Keratinocyte (primary cell): ENCODE measurements around the gene SDK1. TPM values are rescaled to one million over a fixed set of nuclear protein-coding genes. Genes with fewer than 3 reads are reported as not detected.

Experiments used
- DNase-seq: peaks from one replicate; pipeline ENCODE4 v3.0.0-alpha.2; 2011; ENCODE audit warnings: low read depth, missing footprints, low spot score
- FAIRE-seq: peaks from 2 replicates; lab custom pipeline; 2011; peaks lifted over from hg19 to GRCh38; lab: Jason Lieb, UNC
- H2AFZ ChIP-seq: 2 replicates; pipeline ENCODE4 v1.6.0; 2012; ENCODE audit warnings: low read length, control low read depth, inconsistent platforms; ENCODE audit not compliant: control insufficient read depth
- H3K27ac ChIP-seq: 2 replicates; pipeline ENCODE4 v1.5.1; 2011; ENCODE audit warnings: low read length; ENCODE audit not compliant: control insufficient read depth, insufficient read depth
- H3K27me3 ChIP-seq: 3 replicates; pipeline ENCODE4 v1.6.0; 2011; ENCODE audit warnings: low read length; ENCODE audit not compliant: control insufficient read depth, insufficient read depth; ENCODE audit errors: extremely low read depth
- H3K36me3 ChIP-seq, 2 experiments: 2 replicates in 1 of 2; 3 replicates in 1 of 2; pipeline ENCODE4 v1.5.1; 2011; ENCODE audit warnings: low read length in 2 of 2, mild to moderate bottlenecking in 1 of 2; ENCODE audit not compliant: control insufficient read depth in 2 of 2, insufficient read depth in 2 of 2; ENCODE audit errors: extremely low read depth in 1 of 2
- H3K4me1 ChIP-seq: 3 replicates; pipeline ENCODE4 v1.5.1; 2011; ENCODE audit warnings: low read length; ENCODE audit not compliant: control insufficient read depth, insufficient read depth; ENCODE audit errors: extremely low read depth
- H3K4me2 ChIP-seq: 3 replicates; pipeline ENCODE4 v1.6.0; 2011; ENCODE audit warnings: low read depth, low read length; ENCODE audit not compliant: control insufficient read depth, insufficient read depth; ENCODE audit errors: extremely low read depth
- H3K4me3 ChIP-seq, 3 experiments: fragments of 200-600 bp in 1 of 3; sonication (generic) in 1 of 3; 2 replicates in 2 of 3; 3 replicates in 1 of 3; pipeline ENCODE4 v1.5.1; 2011 to 2016; ENCODE audit warnings: low read length in 3 of 3, mild to moderate bottlenecking in 3 of 3, control low read depth in 2 of 3, inconsistent platforms in 1 of 3, low read depth in 1 of 3, mixed read lengths in 1 of 3, mixed run types in 1 of 3, moderate library complexity in 1 of 3; ENCODE audit not compliant: control insufficient read depth in 2 of 3, insufficient read depth in 2 of 3; ENCODE audit errors: extremely low read depth in 1 of 3
- H3K79me2 ChIP-seq: 2 replicates; pipeline ENCODE4 v1.6.0; 2012; ENCODE audit warnings: low read length; ENCODE audit not compliant: control insufficient read depth, insufficient read depth
- H3K9ac ChIP-seq: 3 replicates; pipeline ENCODE4 v1.6.0; 2011; ENCODE audit warnings: low read length; ENCODE audit not compliant: control insufficient read depth, insufficient read depth; ENCODE audit errors: extremely low read depth
- H3K9me1 ChIP-seq: 3 replicates; pipeline ENCODE4 v1.6.0; 2011; ENCODE audit warnings: low read length; ENCODE audit not compliant: control insufficient read depth, insufficient read depth; ENCODE audit errors: extremely low read depth
- H3K9me3 ChIP-seq: 2 replicates; pipeline ENCODE4 v1.5.1; 2012; ENCODE audit warnings: low read depth, low read length; ENCODE audit not compliant: control insufficient read depth
- H4K20me1 ChIP-seq: 3 replicates; pipeline ENCODE4 v1.6.0; 2011; ENCODE audit warnings: low read length; ENCODE audit not compliant: control insufficient read depth, insufficient read depth; ENCODE audit errors: extremely low read depth
- CTCF ChIP-seq, 3 experiments: IDR thresholded peaks in 1 of 3; conservative IDR thresholded peaks in 1 of 3; optimal IDR thresholded peaks in 1 of 3; 2 replicates in 2 of 3; 3 replicates in 1 of 3; pipeline versions ENCODE3 to v1.5.1; 2011; ENCODE audit warnings: low read length in 3 of 3, mild to moderate bottlenecking in 3 of 3, moderate library complexity in 2 of 3, control low read depth in 1 of 3, inconsistent platforms in 1 of 3; ENCODE audit not compliant: insufficient read depth in 2 of 3; ENCODE audit errors: extremely low read depth in 1 of 3
- EZH2 ChIP-seq: IDR thresholded peaks from one replicate; pipeline ENCODE4 v1.6.1; 2012; ENCODE audit warnings: inconsistent platforms, mild to moderate bottlenecking, low read length, moderate library complexity
- dilution Hi-C: fragments of 300-500 bp; cut with MboI; formaldehyde crosslinking; loops from one replicate; pipeline ENCODE4 v1.7.0; 2020; ENCODE audit warnings: low sequenced_read_pairs; ENCODE audit not compliant: extremely low pct_ligation_motif_present
- polyA plus RNA-seq, 5 experiments: library from polyadenylated mRNA; depleted of rRNA in 3 of 5; stranded (reverse) in 3 of 5; stranded (forward) in 1 of 5; unstranded in 1 of 5; fragments of >200 nt; gene quantifications; 1 replicate in 1 of 5; 2 replicates in 3 of 5; 3 replicates in 1 of 5; pipeline versions ENCODE4 v1.2.1 to v1.2.3, GENCODE V29; 2011 to 2012; ENCODE audit warnings: missing spikeins in 2 of 5, low read depth in 1 of 5, low replicate concordance in 1 of 5

SDK1 gene
- polyA plus RNA-seq, 1 donor (not counting 4 experiments of a cell fraction or from before 2014, with no cell fraction given) = 0.66 TPM

GRCh38 chr7:3481435-3481834 lies 180.4 kb downstream of the SDK1 start:
- no peaks in the 10 kb centered on the region for H4K20me1 ChIP-seq
- no peaks in the 10 kb centered on the region for H3K9me3 ChIP-seq
- H3K4me1 ChIP-seq = no peaks in the 10 kb centered on the region
- dilution Hi-C loops = no loop called here
- TF ChIP-seq CTCF (optimal IDR thresholded peaks at IDR 0.05 in 1 of 3, IDR thresholded peaks at IDR 0.05 in 1 of 3, conservative IDR thresholded peaks at IDR 0.05 in 1 of 3; ENCODE audit: extremely low read depth in 1 of 3, insufficient read depth in 2 of 3, low read length in 3 of 3) = no peak
- TF ChIP-seq EZH2 = no peak
- no peak overlapping the region for H3K9ac ChIP-seq
- H3K9me1 ChIP-seq = no peaks in the 10 kb centered on the region
- no peaks in the 10 kb centered on the region for H3K79me2 ChIP-seq
- FAIRE-seq (no peak), DNase-seq (no peak)
- no peak overlapping the region for H2AFZ ChIP-seq
- no peak overlapping the region for H3K4me2 ChIP-seq
- H3K4me3 ChIP-seq = no peak overlapping the region
- no peaks in the 10 kb centered on the region for H3K27me3 ChIP-seq
- H3K36me3 ChIP-seq = peaks cover 0 to 5% of the 10 kb centered on the region in 2 experiments
- H3K27ac ChIP-seq = no peak overlapping the region

GRCh38 chr7:3482147-3482921 lies 181.3 kb downstream of the SDK1 start:
- Histone ChIP-seq H3K27me3 (no peaks in the 10 kb centered on the region), H3K4me1 (no peaks in the 10 kb centered on the region), H3K9me1 (no peaks in the 10 kb centered on the region), H3K27ac (no peak overlapping the region), H3K4me3 (no peak overlapping the region), H2AFZ (no peak overlapping the region), H3K36me3 (peaks cover 0 to 5% of the 10 kb centered on the region in 2 experiments), H3K9ac (no peak overlapping the region), H3K79me2 (no peaks in the 10 kb centered on the region), H3K9me3 (no peaks in the 10 kb centered on the region), H3K4me2 (no peak overlapping the region), H4K20me1 (no peaks in the 10 kb centered on the region)
- FAIRE-seq = peak; percentile 51
- no peak for TF ChIP-seq EZH2
- peak; percentile 56 to 72 (median 61) for TF ChIP-seq CTCF (optimal IDR thresholded peaks at IDR 0.05 in 1 of 3, IDR thresholded peaks at IDR 0.05 in 1 of 3, conservative IDR thresholded peaks at IDR 0.05 in 1 of 3; ENCODE audit: extremely low read depth in 1 of 3, insufficient read depth in 2 of 3, low read length in 3 of 3)
- dilution Hi-C loops = no loop called here
- no peak for DNase-seq
